RWPE1 (cell line): Measurements from ENCODE around the gene CAPN13.

ENCODE experiments used
- CTCF ChIA-PET: fragments of 350-600 bp; sonication (Branson Sonifier 250); formaldehyde crosslinking; extraction: SDS; loops from one replicate; lab custom pipeline; 2021; lab: Yijun Ruan, JAX
- POLR2A ChIA-PET: fragments of 400-600 bp; formaldehyde crosslinking; extraction: SDS; loops from one replicate; lab custom pipeline; 2020; ENCODE audit warnings: antibody characterized with exemption; ENCODE audit not compliant: low non-redundant PET; lab: Yijun Ruan, JAX
- DNase-seq: peaks from one replicate; pipeline ENCODE4 v3.0.0; 2012; ENCODE audit warnings: low spot score
- H3K27ac ChIP-seq: fragments of 450-650 bp; 2 replicates; pipeline ENCODE4 v1.5.1; 2017
- CTCF ChIP-seq: fragments of 450-650 bp; conservative IDR thresholded peaks from 2 replicates; pipeline ENCODE4 v1.5.1; 2017; ENCODE audit warnings: low read depth, mild to moderate bottlenecking

The CAPN13 gene

DNA sequence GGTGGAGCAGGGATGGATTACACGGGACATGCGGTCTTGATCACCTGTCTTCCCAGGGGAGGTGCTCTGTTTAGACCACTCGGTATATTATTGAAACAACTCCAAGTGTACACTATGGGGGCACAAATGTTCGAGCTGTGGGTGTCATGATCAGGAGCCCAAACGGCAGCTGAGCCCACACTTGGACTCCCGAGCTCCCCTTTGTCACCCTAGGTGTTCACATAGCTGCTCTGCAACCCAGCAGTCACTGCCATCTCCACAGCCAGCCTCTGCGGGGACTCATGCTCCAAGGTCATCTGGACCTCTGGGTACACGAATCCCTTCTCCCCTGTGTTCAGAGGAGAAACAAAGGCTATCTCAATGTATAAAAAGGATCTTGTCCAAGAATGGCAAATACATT is 46.0 kb downstream of the CAPN13 start:
- ChIA-PET POLR2A (no interaction called here), CTCF (no interaction called here)
- H3K27ac ChIP-seq: no peak overlapping the region
- no peak for DNase-seq
- TF ChIP-seq CTCF: no peak

- DNase-seq: no peak
- POLR2A ChIA-PET: no interaction called here
- no peak overlapping the region for H3K27ac ChIP-seq
- TF ChIP-seq CTCF: no peak
- CTCF ChIA-PET: no interaction called here
These were observed 47.8 kb downstream of the CAPN13 start for GRCh38 chr2:30759481-30759880.

GRCh38 chr2:30758191-30758651 is 49.0 kb downstream of the CAPN13 start:
- ChIA-PET CTCF (interaction anchor here (0.6 kb wide), 1 partner anchor 10 kb away, joined by 3 read pairs; no protein-coding TSS in a partner anchor), POLR2A (no interaction called here)
- no peak for DNase-seq
- no peak overlapping the region for H3K27ac ChIP-seq
- no peak for TF ChIP-seq CTCF

GRCh38 chr2:30757749-30758148 is 49.5 kb downstream of the CAPN13 start:
- CTCF ChIA-PET: interaction anchor here (0.6 kb wide), 1 partner anchor 10 kb away, joined by 3 read pairs; no protein-coding TSS in a partner anchor
- no peak for TF ChIP-seq CTCF

GRCh38 chr2:30756971-30757370 is 50.3 kb downstream of the CAPN13 start:
- no peak for DNase-seq
- no peak overlapping the region for H3K27ac ChIP-seq
- POLR2A ChIA-PET: no interaction called here
- CTCF ChIA-PET: no interaction called here
- no peak for TF ChIP-seq CTCF

More at GRCh38 chr2:30757749-30758148, 49.5 kb downstream of the CAPN13 start:
- DNase-seq: no peak
- H3K27ac ChIP-seq: no peak overlapping the region
- POLR2A ChIA-PET: no interaction called here

DNA sequence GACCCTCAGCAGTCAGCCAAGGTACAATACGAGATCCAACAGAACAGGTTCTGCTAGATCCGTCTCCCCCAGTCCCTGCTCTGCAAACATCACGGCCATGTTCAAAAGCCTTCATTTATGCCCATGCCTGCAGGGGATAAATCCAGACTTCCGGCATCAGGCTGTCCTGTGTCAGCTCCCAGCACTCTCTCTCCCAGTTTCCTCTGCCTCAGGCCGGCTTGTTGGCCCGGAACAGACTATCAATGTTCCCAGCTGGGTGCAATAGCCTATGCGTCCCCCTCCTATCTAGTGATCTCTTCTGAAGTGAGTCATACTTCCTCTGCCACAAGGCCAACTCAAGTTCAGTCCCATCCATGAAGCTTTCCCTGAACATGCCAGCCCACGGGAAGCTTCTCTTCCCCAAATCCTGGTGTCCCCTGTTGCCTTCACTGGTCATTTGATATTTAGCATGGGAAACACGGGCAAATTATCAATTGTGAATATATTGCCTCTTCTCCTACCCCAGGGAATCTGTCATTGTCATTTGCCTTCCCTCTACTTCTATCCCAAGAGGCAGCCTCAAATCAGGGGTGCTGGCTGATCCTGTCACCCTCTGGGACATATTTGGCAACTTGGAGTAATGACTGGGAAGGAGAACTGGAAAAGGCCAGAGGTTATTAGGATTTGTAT is 51.1 kb downstream of the CAPN13 start:
- DNase-seq: peak; percentile 26

More for the DNA sequence above, 51.1 kb downstream of the CAPN13 start:
- no peak overlapping the region for H3K27ac ChIP-seq
- ChIA-PET POLR2A (no interaction called here), CTCF (no interaction called here)
- no peak for TF ChIP-seq CTCF
